Stimulated activated CD8-positive, alpha-beta memory T cell treated with anti-CD3 and anti-CD28 coated beads, Interleukin-7, amount 100 ng/mL, for 48 hours (primary cell): ENCODE data around the gene HPCAL4.
A peak's percentile ranks its signal among the peaks of the same experiment; 100 is the strongest.

Experiments used
- DNase-seq, 2 donors: peaks; one replicate each; pipeline ENCODE4 v3.0.0-alpha.2; 2020; ENCODE audit warnings: low read depth in 1 of 2; ENCODE audit errors: extremely low read depth in 1 of 2

The HPCAL4 gene

GRCh38 chr1:39691383-39692151, at the start of gene HPCAL4:
TSS of gene HPCAL4 (minus strand) at chr1:39691433. CDS start at chr1:39684603, 6,830 bp downstream.
- peak; percentile 64 to 89 for DNase-seq

GRCh38 chr1:39738622-39739366, 47.6 kb upstream of the HPCAL4 start, which contains the start of gene PPIE:
TSS of gene PPIE (plus strand) at chr1:39738882. CDS start at chr1:39738901, 19 bp downstream.
- DNase-seq: peak; percentile 95 to 97

DNA sequence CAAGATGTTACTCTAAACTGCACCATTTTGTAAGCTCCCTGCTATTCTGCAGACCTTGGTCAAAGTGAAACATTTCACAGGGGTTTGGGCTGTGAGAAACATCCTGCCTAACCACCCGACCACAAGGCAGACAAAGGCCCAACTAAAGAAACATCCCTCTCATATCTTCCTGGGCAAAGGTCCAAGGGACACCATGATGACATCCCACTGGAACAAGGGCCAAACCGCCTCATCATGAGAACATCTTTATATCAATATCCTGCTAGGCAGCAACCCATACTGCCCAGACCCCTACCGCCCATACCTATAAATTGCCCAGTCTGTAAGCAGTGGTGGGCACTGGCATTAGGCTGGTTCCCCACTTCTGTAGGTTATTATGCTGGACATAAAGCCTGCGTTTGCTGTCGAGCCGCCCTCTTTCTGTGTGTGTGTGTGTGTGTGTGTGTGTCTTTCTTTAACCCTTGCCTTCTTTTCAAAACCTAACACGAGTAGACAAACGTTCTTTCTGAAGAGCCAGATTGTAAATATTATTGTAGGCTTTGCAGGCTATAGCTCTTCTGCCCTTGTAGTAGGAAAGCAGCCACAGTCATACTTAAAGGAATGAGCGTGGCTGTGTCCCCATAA, 46.4 kb upstream of the HPCAL4 start:
- peak in 1 of 2 donors; percentile 11 for DNase-seq

DNA sequence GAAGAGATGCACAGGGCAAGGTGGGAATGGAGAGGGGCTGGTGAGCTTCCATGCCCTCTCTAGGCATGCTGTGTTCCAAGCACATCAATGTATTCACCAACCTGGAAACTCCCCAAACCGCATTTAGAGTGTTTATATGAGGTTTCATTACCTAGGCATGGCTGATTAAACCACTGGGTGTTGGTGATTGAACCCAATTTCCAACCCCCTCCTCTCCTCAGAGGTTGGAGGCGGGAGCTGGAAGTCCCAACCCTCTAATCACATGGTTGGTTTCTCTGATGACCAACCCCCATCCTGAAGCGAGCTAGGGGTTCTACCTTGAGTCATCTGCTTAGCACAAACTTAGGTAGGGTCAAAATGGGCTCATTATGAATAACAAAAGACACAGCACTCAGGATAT, 44.5 kb upstream of the HPCAL4 start:
- no peak for DNase-seq

GRCh38 chr1:39733161-39733560, 41.9 kb upstream of the HPCAL4 start:
- DNase-seq: no peak

DNA sequence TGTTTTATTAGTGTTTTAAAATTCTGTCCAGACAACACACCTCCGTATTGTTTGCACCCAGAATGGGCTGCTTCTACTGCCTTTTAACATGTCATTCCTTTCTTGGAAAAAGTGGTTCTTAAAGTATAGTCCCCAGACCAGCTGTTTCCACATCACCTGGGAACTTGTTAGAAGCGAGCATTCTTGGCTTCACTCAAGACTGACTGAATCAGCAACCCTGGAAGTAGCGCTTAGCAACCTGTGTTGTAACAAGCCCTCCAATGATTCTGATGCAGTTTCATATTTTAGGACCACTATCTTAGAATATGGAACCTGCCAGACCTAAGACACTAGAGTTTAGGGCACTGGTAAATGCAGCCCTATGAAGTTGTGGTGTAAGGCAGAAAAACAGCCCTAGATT, 41.5 kb upstream of the HPCAL4 start:
- no peak for DNase-seq

DNA sequence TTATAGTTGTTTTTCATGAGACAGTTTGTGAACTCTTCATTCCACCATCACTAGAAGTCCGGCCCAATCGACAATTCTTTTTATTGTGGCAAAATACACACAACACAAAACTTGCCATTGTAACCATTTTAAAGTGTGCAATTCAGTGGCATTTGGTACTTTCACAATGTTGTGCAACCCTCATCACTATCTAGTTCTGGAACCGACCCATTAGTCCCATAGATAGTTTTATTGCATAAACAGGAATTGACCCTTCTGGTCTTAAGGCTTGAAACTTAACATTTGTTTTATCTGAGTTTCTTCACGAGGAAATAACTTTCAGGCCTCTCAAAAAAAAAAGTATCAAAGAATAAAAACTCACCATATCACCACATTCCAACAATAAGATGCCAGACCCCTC, 38.6 kb upstream of the HPCAL4 start:
- DNase-seq: no peak

DNA sequence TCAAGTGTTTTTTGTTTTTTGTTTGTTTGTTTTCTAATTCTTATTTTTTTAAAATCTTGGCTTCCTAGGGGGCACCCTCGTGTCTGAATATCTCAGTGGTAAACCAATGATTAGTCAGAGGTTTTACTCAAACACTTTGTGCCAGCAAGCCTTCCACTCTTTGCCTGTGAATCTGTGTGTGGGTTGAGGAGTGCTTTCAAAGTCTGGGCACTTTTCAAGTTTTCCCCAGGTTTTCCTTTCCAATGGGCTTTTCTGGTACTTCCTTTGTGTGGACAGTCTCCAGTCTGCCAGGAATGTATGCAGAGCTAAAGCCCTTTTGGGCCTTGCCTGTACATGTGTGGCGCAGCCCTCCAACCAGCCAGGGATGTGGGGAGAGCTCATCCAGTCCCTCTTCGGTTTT, 37.8 kb upstream of the HPCAL4 start:
- DNase-seq: no peak

DNA sequence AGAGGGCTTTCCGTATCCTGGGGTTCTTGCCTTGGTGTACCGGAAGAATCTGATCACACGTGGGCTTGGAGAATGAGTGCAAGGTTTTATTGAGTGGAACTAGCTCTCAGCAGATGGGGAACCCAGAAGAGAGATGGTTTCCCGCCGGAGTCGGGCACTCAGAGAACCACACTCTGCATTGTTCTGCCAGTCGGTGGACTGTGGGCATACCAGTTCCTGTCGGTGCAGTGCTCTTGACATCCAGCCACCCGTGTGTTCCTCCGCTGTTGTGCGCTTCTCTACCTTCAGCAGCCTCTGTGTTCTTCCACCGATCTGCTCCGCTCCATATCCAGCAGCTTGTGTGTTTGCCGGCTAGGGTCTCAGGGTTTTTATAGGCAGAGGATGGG, 36.7 kb upstream of the HPCAL4 start:
- no peak for DNase-seq

DNA sequence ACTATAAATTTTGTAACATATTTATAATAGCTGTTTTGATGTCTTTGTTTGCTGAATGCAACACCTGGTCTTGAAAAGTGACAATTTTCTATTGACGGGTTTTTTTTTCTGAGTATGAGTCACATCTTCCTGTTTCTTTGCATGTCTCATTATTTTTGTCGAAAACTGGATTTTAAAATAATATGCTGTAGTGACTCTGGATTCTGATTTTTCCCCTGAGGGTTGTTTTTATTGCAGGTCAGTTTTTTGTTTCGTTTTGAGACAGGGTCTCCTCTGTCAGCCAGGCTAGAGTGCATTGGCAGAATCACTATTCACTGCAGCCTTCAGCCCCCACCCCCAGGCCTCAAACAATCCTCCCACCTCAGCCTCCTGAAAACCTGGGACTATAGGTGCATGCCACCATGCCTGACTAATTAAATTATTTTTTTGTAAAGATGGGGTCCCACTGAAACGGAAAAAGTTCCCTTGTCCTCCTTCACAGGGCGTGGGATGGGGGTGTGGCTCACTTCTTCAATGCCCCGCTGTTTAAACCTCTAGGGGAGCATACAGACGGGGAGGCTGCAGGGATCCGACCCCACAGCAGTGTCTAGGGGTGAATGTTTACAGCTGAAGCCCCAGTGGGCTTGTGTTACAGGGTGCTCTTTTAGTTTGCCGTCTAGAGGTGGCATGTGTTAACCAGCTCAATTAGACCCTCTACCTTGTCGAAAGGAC, 36.1 kb upstream of the HPCAL4 start:
- no peak for DNase-seq

DNA sequence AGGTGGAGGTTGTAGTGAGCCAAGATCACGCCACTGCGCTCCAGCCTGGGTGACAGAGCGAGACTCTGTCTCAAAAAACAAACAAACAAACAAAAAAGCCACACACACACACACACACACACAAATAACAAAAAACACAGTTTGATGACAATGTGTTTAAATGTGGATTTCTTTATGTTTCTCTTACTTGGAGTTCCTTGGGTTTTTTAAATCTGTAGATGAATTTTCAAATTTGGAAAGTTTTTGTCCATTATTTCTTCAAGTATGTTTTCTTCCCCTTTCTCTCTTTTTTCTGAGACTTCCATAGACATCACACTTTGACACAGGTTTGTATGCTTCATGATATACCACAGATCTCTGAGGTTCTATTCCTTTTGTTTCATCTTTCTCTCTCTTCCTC, 35.4 kb upstream of the HPCAL4 start:
- DNase-seq: no peak

- DNase-seq: no peak
Observed at GRCh38 chr1:39722495-39722894, 31.3 kb upstream of the HPCAL4 start.

DNA sequence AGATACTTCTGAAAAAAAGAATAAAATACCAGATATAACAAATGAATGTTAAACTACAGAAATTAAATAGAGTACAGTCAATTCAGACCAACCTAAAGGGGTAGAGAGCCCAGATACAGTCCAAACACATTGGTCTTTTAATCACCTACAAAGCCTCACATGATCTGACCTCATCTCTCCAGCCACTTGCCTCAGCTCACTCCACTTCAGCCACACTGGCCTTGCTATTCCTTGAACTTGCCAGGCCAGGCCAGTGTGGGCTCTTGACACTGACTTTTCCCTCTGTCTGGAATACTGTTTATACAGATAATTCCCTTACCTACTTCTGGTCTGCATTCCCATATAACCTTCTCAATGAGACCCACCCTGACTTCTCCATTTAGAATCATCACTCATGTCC, 30.4 kb upstream of the HPCAL4 start:
- no peak for DNase-seq

DNA sequence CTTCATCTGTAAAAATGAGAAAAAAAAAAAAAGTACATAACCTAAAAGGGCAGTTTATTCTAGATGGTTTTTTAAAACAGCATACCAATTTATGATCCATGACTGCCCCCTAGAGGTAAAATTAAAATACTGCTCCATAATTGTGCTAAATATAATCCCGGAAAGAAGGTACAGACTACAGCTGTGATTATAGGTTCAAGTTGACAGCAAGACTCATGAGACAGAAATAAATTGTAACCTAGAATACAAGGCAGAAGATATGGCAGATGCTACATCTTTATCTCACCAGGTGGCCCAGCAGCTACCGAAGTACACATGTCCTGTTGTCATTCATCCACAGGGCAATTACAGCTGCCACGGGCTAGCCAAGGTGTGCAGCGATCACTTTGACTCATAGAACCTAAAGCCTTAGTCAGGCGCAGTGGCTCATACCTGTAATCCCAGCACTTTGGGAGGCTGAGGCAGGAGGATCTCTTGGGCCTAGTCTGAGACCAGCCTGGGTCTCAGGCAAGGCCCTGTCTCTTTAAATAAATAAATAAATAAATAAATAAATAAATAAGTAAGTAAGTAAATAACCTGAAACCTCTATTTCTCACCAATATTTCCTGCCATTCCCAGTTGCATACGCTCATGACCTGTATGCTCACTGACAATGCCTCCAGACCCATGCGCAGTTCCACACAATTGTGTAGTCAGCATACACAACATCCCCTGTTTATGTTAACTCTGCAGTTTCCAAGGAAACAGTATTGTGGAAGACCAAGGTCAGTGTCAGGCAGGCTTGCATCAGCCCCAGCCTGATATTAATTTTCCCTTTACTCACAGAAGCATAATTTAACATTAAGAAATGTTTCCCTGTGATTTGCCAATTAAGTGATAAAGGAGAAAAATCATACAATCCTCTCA, 29.1 kb upstream of the HPCAL4 start:
- DNase-seq: no peak

DNA sequence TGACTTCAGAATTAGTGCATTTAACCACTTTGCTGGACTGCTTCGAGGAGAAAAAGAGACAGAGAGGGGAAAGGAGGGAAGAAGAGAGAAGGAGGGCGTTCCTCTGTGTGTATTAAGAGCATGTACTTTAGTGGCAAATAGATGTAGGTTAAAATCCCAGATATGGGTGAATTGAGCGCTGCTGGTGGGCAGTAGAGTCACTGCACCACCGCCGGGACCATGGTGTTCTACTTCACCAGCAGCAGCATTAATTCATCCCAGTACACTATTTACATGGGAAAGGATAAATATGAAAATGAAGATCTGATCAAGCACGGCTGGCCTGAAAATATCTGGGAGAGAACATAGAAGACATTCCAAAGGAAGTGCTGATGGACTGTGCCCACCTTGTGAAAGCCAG, 26.6 kb upstream of the HPCAL4 start:
- DNase-seq: no peak

DNA sequence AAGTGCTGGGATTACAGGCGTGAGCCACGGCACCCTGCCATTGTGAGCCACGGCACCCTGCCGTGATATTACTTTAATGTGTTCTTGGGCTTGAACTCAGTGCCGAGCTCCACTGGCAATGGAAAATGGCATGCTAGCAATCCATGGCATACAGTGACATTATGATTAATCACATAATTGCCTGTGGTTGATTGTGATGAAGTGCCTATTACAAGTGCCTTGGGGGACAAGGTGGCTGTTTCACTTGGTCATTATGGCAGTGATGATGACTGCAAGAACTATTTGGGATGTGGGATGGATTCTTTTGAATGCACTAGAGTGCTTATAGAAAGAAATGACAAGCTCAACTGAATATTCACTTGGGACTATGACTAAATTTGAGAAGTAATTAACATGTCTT, 22.3 kb upstream of the HPCAL4 start:
- DNase-seq: no peak

DNA sequence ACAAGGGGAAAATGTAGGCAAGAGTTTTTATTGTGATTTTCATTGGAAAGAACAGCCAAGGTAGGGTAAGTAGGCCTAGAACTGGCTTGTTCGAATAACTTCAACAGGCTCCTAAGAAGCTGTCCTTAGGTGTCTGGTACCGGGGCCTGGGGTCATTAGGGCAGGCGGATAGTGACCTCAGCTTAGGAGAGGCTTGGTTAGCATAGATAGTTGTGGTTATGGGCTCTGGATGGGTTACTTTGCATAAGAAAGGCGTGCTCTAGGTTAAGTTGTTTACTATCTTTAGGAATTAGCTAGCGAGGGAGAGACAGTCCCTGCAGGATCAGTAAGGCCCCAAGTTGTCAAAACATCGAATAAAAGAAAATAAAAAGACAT, 20.7 kb upstream of the HPCAL4 start:
- no peak for DNase-seq

GRCh38 chr1:39711104-39711965, 20.1 kb upstream of the HPCAL4 start:
- DNase-seq: no peak

DNA sequence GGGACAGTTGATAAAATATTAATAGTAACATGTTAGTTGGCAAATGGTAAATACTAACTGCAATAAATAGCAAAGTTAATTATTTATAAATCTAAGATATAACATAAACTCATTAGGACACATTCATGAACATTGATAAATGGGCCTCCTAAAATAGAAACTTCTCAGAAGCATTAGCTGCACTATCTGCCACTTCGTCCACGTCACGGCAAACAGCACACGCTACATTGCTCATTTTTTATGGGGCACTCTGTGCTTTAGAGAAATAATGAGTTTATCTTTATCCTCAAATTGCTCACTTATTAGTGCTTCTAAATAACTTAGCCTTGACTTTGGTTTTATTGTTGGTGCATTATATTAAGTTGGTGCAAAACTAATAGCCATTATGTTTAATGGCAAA, 16.3 kb upstream of the HPCAL4 start:
- no peak for DNase-seq
